Astrocyte (in vitro differentiated cells and primary cell): ENCODE results near the gene STX17. TPM values are rescaled to one million over a fixed set of nuclear protein-coding genes. Genes with fewer than 3 reads are reported as not detected.

Source experiments
- DNase-seq: peaks from one replicate; pipeline ENCODE4 v3.0.0-alpha.2; 2010; ENCODE audit warnings: low read depth
- FAIRE-seq: peaks from 2 replicates; lab custom pipeline; 2011; peaks lifted over from hg19 to GRCh38; lab: Jason Lieb, UNC
- H2AFZ ChIP-seq: 2 replicates; pipeline ENCODE4 v1.6.0; 2012; ENCODE audit warnings: low read depth, low read length, inconsistent platforms
- H3K27ac ChIP-seq: 2 replicates; pipeline ENCODE4 v1.5.1; 2011; ENCODE audit warnings: low read depth, low read length, inconsistent platforms
- H3K27me3 ChIP-seq: 2 replicates; pipeline ENCODE4 v1.6.0; 2011; ENCODE audit warnings: low read length, inconsistent platforms; ENCODE audit not compliant: insufficient read depth
- H3K36me3 ChIP-seq: 2 replicates; pipeline ENCODE4 v1.5.1; 2011; ENCODE audit warnings: low read length, inconsistent platforms; ENCODE audit not compliant: insufficient read depth
- H3K4me1 ChIP-seq: 2 replicates; pipeline ENCODE4 v1.5.1; 2011; ENCODE audit warnings: low read length, inconsistent platforms; ENCODE audit not compliant: insufficient read depth
- H3K4me2 ChIP-seq: 2 replicates; pipeline ENCODE4 v1.6.0; 2012; ENCODE audit warnings: low read length, inconsistent platforms
- H3K4me3 ChIP-seq: 2 replicates; pipeline ENCODE4 v1.5.1; 2011; ENCODE audit warnings: low read depth, mild to moderate bottlenecking, low read length, inconsistent platforms; ENCODE audit not compliant: insufficient read depth
- H3K79me2 ChIP-seq: 2 replicates; pipeline ENCODE4 v1.6.0; 2012; ENCODE audit warnings: mild to moderate bottlenecking, low read length, inconsistent platforms; ENCODE audit not compliant: insufficient read depth
- H3K9ac ChIP-seq: 2 replicates; pipeline ENCODE4 v1.6.0; 2012; ENCODE audit warnings: mild to moderate bottlenecking, low read length, inconsistent platforms
- H3K9me3 ChIP-seq: 2 replicates; pipeline ENCODE4 v1.5.1; 2012; ENCODE audit warnings: low read depth, mild to moderate bottlenecking, low read length, inconsistent platforms; ENCODE audit not compliant: insufficient read depth
- H4K20me1 ChIP-seq: 2 replicates; pipeline ENCODE4 v1.6.0; 2012; ENCODE audit warnings: low read length, inconsistent platforms; ENCODE audit not compliant: insufficient read depth
- H3K27ac Mint-ChIP-seq: one replicate; pipeline ENCODE4 v1.8.0; 2021; ENCODE audit warnings: mild to moderate bottlenecking, mixed read lengths; ENCODE audit not compliant: unreplicated experiment
- H3K27me3 Mint-ChIP-seq: one replicate; pipeline ENCODE4 v1.8.0; 2021; ENCODE audit warnings: low read depth, mixed read lengths; ENCODE audit not compliant: unreplicated experiment
- H3K36me3 Mint-ChIP-seq: one replicate; pipeline ENCODE4 v1.8.0; 2021; ENCODE audit warnings: low read depth, mixed read lengths; ENCODE audit not compliant: unreplicated experiment
- H3K4me1 Mint-ChIP-seq: one replicate; pipeline ENCODE4 v1.8.0; 2021; ENCODE audit warnings: low read depth, mixed read lengths; ENCODE audit not compliant: unreplicated experiment
- H3K4me3 Mint-ChIP-seq: one replicate; pipeline ENCODE4 v1.8.0; 2021; ENCODE audit warnings: mild to moderate bottlenecking, moderate library complexity, mixed read lengths; ENCODE audit not compliant: unreplicated experiment
- H3K9me3 Mint-ChIP-seq: one replicate; pipeline ENCODE4 v1.8.0; 2021; ENCODE audit warnings: mild to moderate bottlenecking, mixed read lengths; ENCODE audit not compliant: unreplicated experiment
- CTCF ChIP-seq: IDR thresholded peaks from 2 replicates; pipeline ENCODE4 v1.5.1; 2011; ENCODE audit warnings: low read depth, mild to moderate bottlenecking, inconsistent platforms, low read length, moderate library complexity; ENCODE audit not compliant: insufficient read depth
- EZH2 ChIP-seq: IDR thresholded peaks from 2 replicates; pipeline ENCODE4 v1.6.1; 2012; ENCODE audit warnings: mild to moderate bottlenecking, low read length, inconsistent platforms; ENCODE audit not compliant: insufficient read depth
- total RNA-seq: library from RNA; stranded (reverse); gene quantifications from 2 replicates; pipeline ENCODE4 v1.2.1, GENCODE V29; 2021

The STX17 gene
- total RNA-seq, 1 donor from 2014 or later, result 28.3 TPM

DNA sequence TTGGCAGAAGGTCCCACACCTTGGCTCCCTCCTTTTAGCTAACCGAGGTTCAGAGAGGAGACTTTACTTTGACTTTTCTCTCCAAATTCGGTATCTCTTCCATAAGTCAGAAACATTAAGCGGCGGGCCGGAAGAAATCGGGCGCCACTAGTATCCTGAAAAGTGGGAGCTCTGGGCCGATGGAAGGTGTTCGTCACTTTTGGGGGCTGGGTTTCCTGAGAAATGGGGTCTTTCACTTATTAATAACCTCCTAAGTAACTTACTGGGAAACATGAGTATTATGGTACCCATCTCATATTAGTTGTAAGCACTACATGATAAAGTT is 716 bp downstream of the STX17 start:
- FAIRE-seq (no peak), DNase-seq (no peak)
- Mint-ChIP-seq H3K27ac (peak overlapping the region; percentile 98), H3K9me3 (peaks cover 1% of the 10 kb centered on the region), H3K36me3 (no peaks in the 10 kb centered on the region), H3K4me3 (peak overlapping the region; percentile 99), H3K4me1 (peaks cover 7% of the 10 kb centered on the region), H3K27me3 (no peaks in the 10 kb centered on the region)
- peaks cover 9% of the 10 kb centered on the region for H4K20me1 ChIP-seq
- H3K27ac ChIP-seq, result peak overlapping the region; percentile 92
- H3K9me3 ChIP-seq, result no peaks in the 10 kb centered on the region
- no peaks in the 10 kb centered on the region for H3K27me3 ChIP-seq
- H3K4me3 ChIP-seq, result peak overlapping the region; percentile 96
- peaks cover 21% of the 10 kb centered on the region for H3K79me2 ChIP-seq
- TF ChIP-seq CTCF, result no peak
- no peak for TF ChIP-seq EZH2
- H3K9ac ChIP-seq, result peak overlapping the region; percentile 98
- peak overlapping the region; percentile 100 for H2AFZ ChIP-seq
- no peaks in the 10 kb centered on the region for H3K36me3 ChIP-seq
- peaks cover 3% of the 10 kb centered on the region for H3K4me1 ChIP-seq
- H3K4me2 ChIP-seq, result peak overlapping the region; percentile 95

GRCh38 chr9:99911600-99911999 is 5.1 kb downstream of the STX17 start:
- H3K36me3 ChIP-seq, result no peaks in the 10 kb centered on the region
- H3K9me3 ChIP-seq, result no peaks in the 10 kb centered on the region
- Mint-ChIP-seq H3K27me3 (no peaks in the 10 kb centered on the region), H3K9me3 (no peaks in the 10 kb centered on the region), H3K4me1 (peaks cover 6% of the 10 kb centered on the region), H3K4me3 (no peak overlapping the region), H3K36me3 (peaks cover 1% of the 10 kb centered on the region), H3K27ac (no peak overlapping the region)
- no peak overlapping the region for H3K27ac ChIP-seq
- no peak overlapping the region for H3K4me3 ChIP-seq
- FAIRE-seq (no peak), DNase-seq (no peak)
- peaks cover 9% of the 10 kb centered on the region for H4K20me1 ChIP-seq
- H3K4me2 ChIP-seq, result no peak overlapping the region
- peaks cover 21% of the 10 kb centered on the region for H3K79me2 ChIP-seq
- no peaks in the 10 kb centered on the region for H3K27me3 ChIP-seq
- H3K4me1 ChIP-seq, result peaks cover 3% of the 10 kb centered on the region
- no peak for TF ChIP-seq CTCF
- no peak for TF ChIP-seq EZH2
- H3K9ac ChIP-seq, result no peak overlapping the region
- no peak overlapping the region for H2AFZ ChIP-seq

- Histone ChIP-seq H4K20me1 (no peaks in the 10 kb centered on the region), H3K27ac (no peak overlapping the region), H3K79me2 (no peaks in the 10 kb centered on the region), H3K27me3 (no peaks in the 10 kb centered on the region), H3K4me2 (no peak overlapping the region), H3K9me3 (no peaks in the 10 kb centered on the region), H3K4me3 (no peak overlapping the region), H3K4me1 (no peaks in the 10 kb centered on the region), H3K36me3 (peaks cover 9% of the 10 kb centered on the region), H2AFZ (no peak overlapping the region), H3K9ac (no peak overlapping the region)
- Mint-ChIP-seq H3K27me3 (no peaks in the 10 kb centered on the region), H3K9me3 (no peaks in the 10 kb centered on the region), H3K4me1 (no peaks in the 10 kb centered on the region), H3K27ac (no peak overlapping the region), H3K36me3 (peaks cover 17% of the 10 kb centered on the region), H3K4me3 (no peak overlapping the region)
- no peak for DNase-seq
- no peak for FAIRE-seq
- TF ChIP-seq EZH2 (no peak), CTCF (no peak)
Observed at GRCh38 chr9:99916650-99917049, 10.2 kb downstream of the STX17 start.
